ENCODE results near the gene ICAM2.

The ICAM2 gene

GRCh38 chr17:63978272-63979200, 41.9 kb downstream of the ICAM2 start:
- Mint-ChIP-seq H3K4me1 (ENCODE audit: low read depth in 2 of 2) (peaks cover 10 to 11% of the 10 kb centered on the region in 2 donors), H3K9me3 (peaks cover 0 to 2% of the 10 kb centered on the region in 2 donors), H3K27me3 (peaks cover 0 to 6% of the 10 kb centered on the region in 2 donors), H3K27ac (no peak overlapping the region), H3K4me3 (no peak overlapping the region), H3K36me3 (ENCODE audit: insufficient read depth) (no peaks in the 10 kb centered on the region)
- DNase-seq (no peak), ATAC-seq (replicated peaks) (no peak)

GRCh38 chr17:63976702-63977101, 43.7 kb downstream of the ICAM2 start:
- H3K9me3 Mint-ChIP-seq: no peaks in the 10 kb centered on the region
- DNase-seq: no peak
- no peak overlapping the region for H3K4me3 Mint-ChIP-seq
- H3K27me3 Mint-ChIP-seq: peaks cover 6% of the 10 kb centered on the region in 2 donors
- no peak overlapping the region for H3K27ac Mint-ChIP-seq
- H3K36me3 Mint-ChIP-seq (ENCODE audit: insufficient read depth): no peaks in the 10 kb centered on the region
- ATAC-seq (replicated peaks): no peak
- H3K4me1 Mint-ChIP-seq (ENCODE audit: low read depth in 2 of 2): peaks cover 7 to 15% of the 10 kb centered on the region in 2 donors

- Mint-ChIP-seq H3K4me3 (no peak overlapping the region), H3K27ac (no peak overlapping the region), H3K4me1 (ENCODE audit: low read depth in 2 of 2) (peaks cover 7 to 15% of the 10 kb centered on the region in 2 donors), H3K36me3 (ENCODE audit: insufficient read depth) (no peaks in the 10 kb centered on the region), H3K9me3 (no peaks in the 10 kb centered on the region), H3K27me3 (peaks cover 6% of the 10 kb centered on the region in 2 donors)
- ATAC-seq (replicated peaks) (no peak), DNase-seq (no peak)
These were observed 44.8 kb downstream of the ICAM2 start for GRCh38 chr17:63975541-63976092.

- Mint-ChIP-seq H3K36me3 (ENCODE audit: insufficient read depth) (no peaks in the 10 kb centered on the region), H3K27ac (peak overlapping the region; percentile 27 to 48), H3K27me3 (peaks cover 6% of the 10 kb centered on the region in 2 donors), H3K4me3 (no peak overlapping the region), H3K9me3 (no peaks in the 10 kb centered on the region), H3K4me1 (ENCODE audit: low read depth in 2 of 2) (peaks cover 12 to 19% of the 10 kb centered on the region in 2 donors)
- DNase-seq: no peak
- no peak for ATAC-seq (replicated peaks)
These were observed 45.7 kb downstream of the ICAM2 start for GRCh38 chr17:63974594-63975192.

GRCh38 chr17:63973930-63974593, 46.4 kb downstream of the ICAM2 start:
- Mint-ChIP-seq H3K27me3 (peaks cover 6% of the 10 kb centered on the region in 2 donors), H3K27ac (peak overlapping the region; percentile 27 to 48), H3K4me3 (no peak overlapping the region), H3K4me1 (ENCODE audit: low read depth in 2 of 2) (peaks cover 12 to 17% of the 10 kb centered on the region in 2 donors), H3K9me3 (no peaks in the 10 kb centered on the region), H3K36me3 (ENCODE audit: insufficient read depth) (no peaks in the 10 kb centered on the region)
- DNase-seq (no peak), ATAC-seq (replicated peaks) (no peak)

GRCh38 chr17:63973247-63973646, 47.2 kb downstream of the ICAM2 start:
- no peak overlapping the region for H3K4me3 Mint-ChIP-seq
- no peaks in the 10 kb centered on the region for H3K36me3 Mint-ChIP-seq (ENCODE audit: insufficient read depth)
- DNase-seq (no peak), ATAC-seq (replicated peaks) (no peak)
- no peak overlapping the region for H3K27ac Mint-ChIP-seq
- H3K27me3 Mint-ChIP-seq: peaks cover 6% of the 10 kb centered on the region in 2 donors
- no peaks in the 10 kb centered on the region for H3K9me3 Mint-ChIP-seq
- H3K4me1 Mint-ChIP-seq (ENCODE audit: low read depth in 2 of 2): peaks cover 15 to 20% of the 10 kb centered on the region in 2 donors

GRCh38 chr17:63972796-63973195, 47.6 kb downstream of the ICAM2 start, which contains the start of gene SCN4A:
Gene SCN4A, minus strand, starts transcription at chr17:63972918. Its CDS starts 77 bp downstream, at chr17:63972841.
- H3K4me1 Mint-ChIP-seq (ENCODE audit: low read depth in 2 of 2): peaks cover 16 to 20% of the 10 kb centered on the region in 2 donors
- H3K9me3 Mint-ChIP-seq: no peaks in the 10 kb centered on the region
- peaks cover 6% of the 10 kb centered on the region in 2 donors for H3K27me3 Mint-ChIP-seq
- no peak within 1 kb of the TSS for H3K4me3 Mint-ChIP-seq
- DNase-seq (no peak), ATAC-seq (replicated peaks) (no peak)
- H3K36me3 Mint-ChIP-seq (ENCODE audit: insufficient read depth): no peaks in the 10 kb centered on the region
- no peak within 1 kb of the TSS for H3K27ac Mint-ChIP-seq

- H3K27me3 Mint-ChIP-seq: peaks cover 0 to 6% of the 10 kb centered on the region in 2 donors
- no peaks in the 10 kb centered on the region for H3K9me3 Mint-ChIP-seq
- H3K4me3 Mint-ChIP-seq: no peak overlapping the region
- peak overlapping the region in 1 of 2 donors; percentile 57 for H3K27ac Mint-ChIP-seq
- H3K4me1 Mint-ChIP-seq (ENCODE audit: low read depth in 2 of 2): peaks cover 23 to 25% of the 10 kb centered on the region in 2 donors
- DNase-seq (no peak), ATAC-seq (replicated peaks) (no peak)
- no peaks in the 10 kb centered on the region for H3K36me3 Mint-ChIP-seq (ENCODE audit: insufficient read depth)
These were observed 51.2 kb downstream of the ICAM2 start for GRCh38 chr17:63969278-63969677.

GRCh38 chr17:63967953-63968352, 52.5 kb downstream of the ICAM2 start:
- DNase-seq: no peak
- no peak for ATAC-seq (replicated peaks)
- no peaks in the 10 kb centered on the region for H3K9me3 Mint-ChIP-seq
- H3K4me3 Mint-ChIP-seq: no peak overlapping the region
- no peak overlapping the region for H3K27ac Mint-ChIP-seq
- peaks cover 22 to 23% of the 10 kb centered on the region in 2 donors for H3K4me1 Mint-ChIP-seq (ENCODE audit: low read depth in 2 of 2)
- peaks cover 0 to 6% of the 10 kb centered on the region in 2 donors for H3K27me3 Mint-ChIP-seq
- no peaks in the 10 kb centered on the region for H3K36me3 Mint-ChIP-seq (ENCODE audit: insufficient read depth)

- Mint-ChIP-seq H3K4me1 (ENCODE audit: low read depth in 2 of 2) (peaks cover 22 to 23% of the 10 kb centered on the region in 2 donors), H3K27ac (peak overlapping the region in 1 of 2 donors; percentile 1), H3K27me3 (no peaks in the 10 kb centered on the region), H3K4me3 (peak overlapping the region in 1 of 2 donors; percentile 0), H3K36me3 (ENCODE audit: insufficient read depth) (no peaks in the 10 kb centered on the region), H3K9me3 (no peaks in the 10 kb centered on the region)
- DNase-seq: peak; percentile 41 to 45 (median 42)
- ATAC-seq (replicated peaks): peak; percentile 99
These were observed 53.7 kb downstream of the ICAM2 start for GRCh38 chr17:63966646-63967264.

GRCh38 chr17:63963123-63963522, 57.3 kb downstream of the ICAM2 start:
- H3K4me1 Mint-ChIP-seq (ENCODE audit: low read depth in 2 of 2): peaks cover 18 to 21% of the 10 kb centered on the region in 2 donors
- H3K4me3 Mint-ChIP-seq: no peak overlapping the region
- H3K27me3 Mint-ChIP-seq: no peaks in the 10 kb centered on the region
- no peaks in the 10 kb centered on the region for H3K36me3 Mint-ChIP-seq (ENCODE audit: insufficient read depth)
- no peak for ATAC-seq (replicated peaks)
- H3K27ac Mint-ChIP-seq: peak overlapping the region; percentile 59 to 75
- no peaks in the 10 kb centered on the region for H3K9me3 Mint-ChIP-seq
- no peak for DNase-seq

GRCh38 chr17:63962298-63962744, 58.1 kb downstream of the ICAM2 start:
- Mint-ChIP-seq H3K36me3 (ENCODE audit: insufficient read depth) (no peaks in the 10 kb centered on the region), H3K4me3 (peak overlapping the region in 1 of 2 donors; percentile 62), H3K9me3 (no peaks in the 10 kb centered on the region), H3K4me1 (ENCODE audit: low read depth in 2 of 2) (peaks cover 16 to 20% of the 10 kb centered on the region in 2 donors), H3K27ac (peak overlapping the region; percentile 59 to 75), H3K27me3 (no peaks in the 10 kb centered on the region)
- DNase-seq (no peak), ATAC-seq (replicated peaks) (no peak)
